ENCODE results near the gene SPR. TPM values are rescaled to one million over a fixed set of nuclear protein-coding genes. Genes with fewer than 3 reads are reported as not detected.

Gene SPR
- total and polyA plus RNA-seq, 2 of the 13 experiments (the other 11 are each of a cell fraction or from before 2014, with no cell fraction given), result 34.0 to 96.0 TPM

DNA sequence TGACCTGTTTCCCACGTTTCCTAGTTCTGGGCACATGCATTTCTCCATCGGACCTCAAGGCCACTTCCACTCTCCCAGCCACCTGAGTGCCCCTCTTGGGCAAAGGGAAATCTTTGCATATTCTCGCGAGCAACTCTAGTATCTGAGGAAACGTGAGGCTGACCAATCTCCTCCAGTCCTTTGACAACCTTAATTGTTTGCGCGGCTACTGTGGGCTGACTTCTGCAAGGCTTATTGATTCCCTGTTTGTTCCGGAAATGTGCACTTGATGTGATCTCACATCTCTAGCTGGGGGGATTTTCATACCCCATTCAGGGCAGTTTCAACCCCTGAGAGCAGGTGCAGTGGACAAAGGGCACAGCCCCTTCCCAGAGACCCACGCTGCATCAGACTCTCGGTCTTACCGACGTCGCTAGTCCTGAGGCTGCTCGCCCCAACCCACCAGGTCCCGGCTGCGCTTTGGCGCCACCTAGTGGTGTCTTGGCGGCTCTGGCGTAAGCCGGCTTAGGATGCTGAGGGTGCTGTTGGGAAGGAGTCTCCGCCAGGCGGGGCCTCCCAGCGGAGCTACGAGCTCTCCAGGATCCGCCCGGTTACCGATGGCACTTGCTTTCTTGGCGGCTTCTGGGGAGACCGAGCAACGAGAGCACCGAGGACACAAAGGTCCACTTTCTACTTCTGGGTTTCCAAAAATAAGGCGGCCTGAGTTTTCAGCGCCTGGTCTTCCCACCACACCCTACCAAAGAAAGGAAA, 24.8 kb upstream of the SPR start (continued):
- TF ChIP-seq HNRNPUL1 (IDR thresholded peaks at IDR 0.05; ENCODE audit: low read depth, low read length) (no peak), ZSCAN30 (CRISPR knock-in tag; IDR thresholded peaks at IDR 0.05) (no peak), HIVEP1 (CRISPR knock-in tag; IDR thresholded peaks at IDR 0.05) (peak; percentile 30; the same call in 1 of the 2 replicates), ZKSCAN1 (IDR thresholded peaks at IDR 0.05; ENCODE audit: low read length) (no peak), FOXA3 (CRISPR knock-in tag; IDR thresholded peaks at IDR 0.05) (0 out of 2 replicates have a peak, but pooled peaks have one; percentile 33), ZBTB21 (CRISPR knock-in tag; IDR thresholded peaks at IDR 0.05) (no peak), EZH2 (conservative IDR thresholded peaks at IDR 0.05; ENCODE audit: low read depth, low read length) (no peak), ZNF614 (CRISPR knock-in tag; IDR thresholded peaks at IDR 0.05; ENCODE audit: borderline replicate concordance) (peak; percentile 81; the same call in 1 of the 2 replicates), ZNF672 (CRISPR knock-in tag; IDR thresholded peaks at IDR 0.05) (no peak), NKX3-1 (CRISPR knock-in tag; IDR thresholded peaks at IDR 0.05) (no peak), ZNF605 (CRISPR knock-in tag; IDR thresholded peaks at IDR 0.05) (peak; percentile 89), CCAR2 (optimal IDR thresholded peaks at IDR 0.05; ENCODE audit: low read depth, low read length) (no peak), TCF12 (IDR thresholded peaks at IDR 0.05) (no peak), TCF12 (CRISPR knock-in tag; IDR thresholded peaks at IDR 0.05) (no peak), HNRNPLL (IDR thresholded peaks at IDR 0.05; ENCODE audit: low read depth, low read length, poor library complexity, severe bottlenecking) (peak; percentile 67), NFIC (IDR thresholded peaks at IDR 0.05; ENCODE audit: low read length) (no peak), RAD51 (IDR thresholded peaks at IDR 0.05; ENCODE audit: borderline replicate concordance) (no peak), JUNB (CRISPR knock-in tag; IDR thresholded peaks at IDR 0.05; ENCODE audit: borderline replicate concordance) (no peak), BRD4 (CRISPR knock-in tag; IDR thresholded peaks at IDR 0.05) (no peak), NFRKB (IDR thresholded peaks at IDR 0.05) (no peak), ZBTB3 (CRISPR knock-in tag; IDR thresholded peaks at IDR 0.05; ENCODE audit: borderline replicate concordance, low read depth) (no peak), RCOR2 (CRISPR knock-in tag; IDR thresholded peaks at IDR 0.05) (no peak)
- TF ChIP-seq, protein P1, sequence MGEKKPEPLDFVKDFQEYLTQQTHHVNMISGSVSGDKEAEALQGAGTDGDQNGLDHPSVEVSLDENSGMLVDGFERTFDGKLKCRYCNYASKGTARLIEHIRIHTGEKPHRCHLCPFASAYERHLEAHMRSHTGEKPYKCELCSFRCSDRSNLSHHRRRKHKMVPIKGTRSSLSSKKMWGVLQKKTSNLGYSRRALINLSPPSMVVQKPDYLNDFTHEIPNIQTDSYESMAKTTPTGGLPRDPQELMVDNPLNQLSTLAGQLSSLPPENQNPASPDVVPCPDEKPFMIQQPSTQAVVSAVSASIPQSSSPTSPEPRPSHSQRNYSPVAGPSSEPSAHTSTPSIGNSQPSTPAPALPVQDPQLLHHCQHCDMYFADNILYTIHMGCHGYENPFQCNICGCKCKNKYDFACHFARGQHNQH (CRISPR knock-in tag; IDR thresholded peaks at IDR 0.05), result peak; percentile 85; the same call in 1 of the 2 replicates
- TF ChIP-seq, protein P2, sequence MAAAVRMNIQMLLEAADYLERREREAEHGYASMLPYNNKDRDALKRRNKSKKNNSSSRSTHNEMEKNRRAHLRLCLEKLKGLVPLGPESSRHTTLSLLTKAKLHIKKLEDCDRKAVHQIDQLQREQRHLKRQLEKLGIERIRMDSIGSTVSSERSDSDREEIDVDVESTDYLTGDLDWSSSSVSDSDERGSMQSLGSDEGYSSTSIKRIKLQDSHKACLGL (CRISPR knock-in tag; IDR thresholded peaks at IDR 0.05), result no peak
- TF ChIP-seq, protein P3, sequence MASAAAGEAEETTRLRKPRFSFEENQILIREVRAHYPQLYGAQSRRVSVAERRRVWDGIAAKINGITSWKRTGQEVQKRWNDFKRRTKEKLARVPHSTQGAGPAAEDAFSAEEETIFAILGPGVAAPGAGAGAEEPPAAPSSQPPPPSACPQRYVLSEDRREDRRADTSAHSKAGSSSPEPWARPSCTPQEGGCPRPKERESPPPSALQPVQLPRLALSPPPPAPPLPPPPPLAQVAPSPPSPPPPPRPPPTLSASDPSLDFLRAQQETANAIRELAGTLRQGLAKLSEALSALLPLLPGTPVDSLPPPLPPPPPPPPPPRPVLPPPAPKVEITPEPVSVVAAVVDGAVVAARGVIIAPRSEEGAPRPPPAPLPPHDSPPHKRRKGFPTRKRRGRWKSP (CRISPR knock-in tag; IDR thresholded peaks at IDR 0.05), result no peak
- TF ChIP-seq, protein P4, sequence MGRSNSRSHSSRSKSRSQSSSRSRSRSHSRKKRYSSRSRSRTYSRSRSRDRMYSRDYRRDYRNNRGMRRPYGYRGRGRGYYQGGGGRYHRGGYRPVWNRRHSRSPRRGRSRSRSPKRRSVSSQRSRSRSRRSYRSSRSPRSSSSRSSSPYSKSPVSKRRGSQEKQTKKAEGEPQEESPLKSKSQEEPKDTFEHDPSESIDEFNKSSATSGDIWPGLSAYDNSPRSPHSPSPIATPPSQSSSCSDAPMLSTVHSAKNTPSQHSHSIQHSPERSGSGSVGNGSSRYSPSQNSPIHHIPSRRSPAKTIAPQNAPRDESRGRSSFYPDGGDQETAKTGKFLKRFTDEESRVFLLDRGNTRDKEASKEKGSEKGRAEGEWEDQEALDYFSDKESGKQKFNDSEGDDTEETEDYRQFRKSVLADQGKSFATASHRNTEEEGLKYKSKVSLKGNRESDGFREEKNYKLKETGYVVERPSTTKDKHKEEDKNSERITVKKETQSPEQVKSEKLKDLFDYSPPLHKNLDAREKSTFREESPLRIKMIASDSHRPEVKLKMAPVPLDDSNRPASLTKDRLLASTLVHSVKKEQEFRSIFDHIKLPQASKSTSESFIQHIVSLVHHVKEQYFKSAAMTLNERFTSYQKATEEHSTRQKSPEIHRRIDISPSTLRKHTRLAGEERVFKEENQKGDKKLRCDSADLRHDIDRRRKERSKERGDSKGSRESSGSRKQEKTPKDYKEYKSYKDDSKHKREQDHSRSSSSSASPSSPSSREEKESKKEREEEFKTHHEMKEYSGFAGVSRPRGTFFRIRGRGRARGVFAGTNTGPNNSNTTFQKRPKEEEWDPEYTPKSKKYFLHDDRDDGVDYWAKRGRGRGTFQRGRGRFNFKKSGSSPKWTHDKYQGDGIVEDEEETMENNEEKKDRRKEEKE (IDR thresholded peaks at IDR 0.05), result no peak
